HepG2 (cell line): ENCODE results near the gene NAV2. TPM values are rescaled to one million over a fixed set of nuclear protein-coding genes. Genes with fewer than 3 reads are reported as not detected.

Experiments used
- ARID3A ChIP-seq: IDR thresholded peaks from 2 replicates; pipeline ENCODE4 v1.6.1; 2012; ENCODE audit warnings: low read depth, low read length, improper control_type of control experiment
- ATF2 ChIP-seq: sonication (generic); formaldehyde crosslinking; IDR thresholded peaks from 2 replicates; pipeline ENCODE4 v1.4.0; 2020; ENCODE audit warnings: missing genetic modification reagents
- FIP1L1 ChIP-seq: fragments of 200-400 bp; formaldehyde crosslinking; IDR thresholded peaks from 2 replicates; pipeline ENCODE4 v1.6.1; 2018; ENCODE audit warnings: low read depth, mild to moderate bottlenecking, low read length, moderate library complexity, borderline replicate concordance; ENCODE audit not compliant: insufficient read depth
- KLF9 ChIP-seq: IDR thresholded peaks from 2 replicates; pipeline ENCODE4 v1.6.1; 2016; ENCODE audit warnings: low read depth
- MIER3 ChIP-seq: IDR thresholded peaks from 2 replicates; pipeline ENCODE4 v1.6.1; 2016; ENCODE audit warnings: missing compliant biosample characterization, borderline replicate concordance
- NCOA5 ChIP-seq: sonication (generic); formaldehyde crosslinking; IDR thresholded peaks from 2 replicates; pipeline ENCODE4 v1.4.0; 2020; ENCODE audit warnings: missing genetic modification reagents
- SATB2 ChIP-seq: sonication (generic); formaldehyde crosslinking; IDR thresholded peaks from 2 replicates; pipeline ENCODE4 v1.5.0; 2020; ENCODE audit warnings: missing genetic modification reagents
- YEATS4 ChIP-seq: sonication (generic); formaldehyde crosslinking; IDR thresholded peaks from 2 replicates; pipeline ENCODE4 v1.4.0; 2020; ENCODE audit warnings: missing genetic modification reagents, borderline replicate concordance
- ZFP36L1 ChIP-seq: sonication (generic); formaldehyde crosslinking; IDR thresholded peaks from 2 replicates; pipeline ENCODE4 v1.8.0; 2022; ENCODE audit warnings: mild to moderate bottlenecking, missing genetic modification reagents, moderate library complexity
- ZMAT3 ChIP-seq: sonication (generic); formaldehyde crosslinking; conservative IDR thresholded peaks from 2 replicates; pipeline ENCODE4 v1.7.0; 2021; ENCODE audit warnings: missing genetic modification reagents
- ZNF143 ChIP-seq: sonication (generic); formaldehyde crosslinking; IDR thresholded peaks from 2 replicates; pipeline ENCODE4 v1.4.0; 2020; ENCODE audit warnings: missing genetic modification reagents
- ZNF276 ChIP-seq: sonication (generic); formaldehyde crosslinking; IDR thresholded peaks from 2 replicates; pipeline ENCODE4 v1.4.0; 2020; ENCODE audit warnings: mild to moderate bottlenecking, low read depth, missing genetic modification reagents
- ZNF329 ChIP-seq: sonication (generic); formaldehyde crosslinking; IDR thresholded peaks from 2 replicates; pipeline ENCODE4 v1.9.0; 2021; ENCODE audit warnings: low read depth, mild to moderate bottlenecking, missing genetic modification reagents
- ZNF333 ChIP-seq: sonication (generic); formaldehyde crosslinking; IDR thresholded peaks from 2 replicates; pipeline ENCODE4 v1.4.0; 2020; ENCODE audit warnings: mild to moderate bottlenecking, missing genetic modification reagents, borderline replicate concordance
- ZNF33A ChIP-seq: sonication (generic); formaldehyde crosslinking; IDR thresholded peaks from 2 replicates; pipeline ENCODE4 v1.5.1; 2020; ENCODE audit warnings: missing genetic modification reagents, mild to moderate bottlenecking, moderate library complexity, borderline replicate concordance
- ZNF431 ChIP-seq: sonication (generic); formaldehyde crosslinking; IDR thresholded peaks from 2 replicates; pipeline ENCODE4 v1.9.0; 2022; ENCODE audit warnings: missing genetic modification reagents, low read depth, mild to moderate bottlenecking, borderline replicate concordance
- ZNF772 ChIP-seq: sonication (generic); formaldehyde crosslinking; IDR thresholded peaks from 2 replicates; pipeline ENCODE4 v1.5.0; 2020; ENCODE audit warnings: mild to moderate bottlenecking, missing genetic modification reagents
- ZSCAN25 ChIP-seq: sonication (generic); formaldehyde crosslinking; IDR thresholded peaks from 2 replicates; pipeline ENCODE4 v1.8.0; 2022; ENCODE audit warnings: mild to moderate bottlenecking, missing genetic modification reagents
- polyA plus RNA-seq, 8 experiments: library from polyadenylated mRNA; depleted of rRNA in 3 of 8; stranded (reverse) in 7 of 8; unstranded in 1 of 8; fragments of >200 nt; fragmentation: Illumina TruSeq in 4 of 8; extraction: Trizol in 4 of 8; gene quantifications; 2 replicates each; pipeline versions ENCODE4 v1.2.1 to v1.2.3, GENCODE V29; 2011 to 2016; ENCODE audit warnings: low read depth in 4 of 8, missing spikeins in 1 of 8, mixed read lengths in 1 of 8; ENCODE audit not compliant: insufficient read depth in 1 of 8
- total RNA-seq, 5 experiments: library from RNA; depleted of rRNA; stranded (reverse); fragments of >200 nt; fragmentation: Illumina TruSeq; extraction: Trizol; gene quantifications; 2 replicates each; pipeline ENCODE4 v1.2.3, GENCODE V29; 2016; ENCODE audit warnings: low read depth in 1 of 5
- TF ChIP-seq, protein P1 (sequence below), 2 experiments: IDR thresholded peaks; 2 replicates each; pipeline ENCODE4 v1.6.1; 2011 to 2012; ENCODE audit warnings: low read length in 2 of 2, borderline replicate concordance in 1 of 2, low read depth in 1 of 2, mild to moderate bottlenecking in 1 of 2, moderate library complexity in 1 of 2
- TF ChIP-seq, protein P2 (sequence below): IDR thresholded peaks from 2 replicates; pipeline ENCODE4 v1.6.1; 2016; ENCODE audit warnings: mild to moderate bottlenecking, missing biosample characterization, missing genetic modification reagents

NAV2 gene
- total and polyA plus RNA-seq, 2 of the 13 experiments (the other 11 are each of a cell fraction or from before 2014, with no cell fraction given), result 9.3 to 34.6 TPM

- TF ChIP-seq, protein P1, sequence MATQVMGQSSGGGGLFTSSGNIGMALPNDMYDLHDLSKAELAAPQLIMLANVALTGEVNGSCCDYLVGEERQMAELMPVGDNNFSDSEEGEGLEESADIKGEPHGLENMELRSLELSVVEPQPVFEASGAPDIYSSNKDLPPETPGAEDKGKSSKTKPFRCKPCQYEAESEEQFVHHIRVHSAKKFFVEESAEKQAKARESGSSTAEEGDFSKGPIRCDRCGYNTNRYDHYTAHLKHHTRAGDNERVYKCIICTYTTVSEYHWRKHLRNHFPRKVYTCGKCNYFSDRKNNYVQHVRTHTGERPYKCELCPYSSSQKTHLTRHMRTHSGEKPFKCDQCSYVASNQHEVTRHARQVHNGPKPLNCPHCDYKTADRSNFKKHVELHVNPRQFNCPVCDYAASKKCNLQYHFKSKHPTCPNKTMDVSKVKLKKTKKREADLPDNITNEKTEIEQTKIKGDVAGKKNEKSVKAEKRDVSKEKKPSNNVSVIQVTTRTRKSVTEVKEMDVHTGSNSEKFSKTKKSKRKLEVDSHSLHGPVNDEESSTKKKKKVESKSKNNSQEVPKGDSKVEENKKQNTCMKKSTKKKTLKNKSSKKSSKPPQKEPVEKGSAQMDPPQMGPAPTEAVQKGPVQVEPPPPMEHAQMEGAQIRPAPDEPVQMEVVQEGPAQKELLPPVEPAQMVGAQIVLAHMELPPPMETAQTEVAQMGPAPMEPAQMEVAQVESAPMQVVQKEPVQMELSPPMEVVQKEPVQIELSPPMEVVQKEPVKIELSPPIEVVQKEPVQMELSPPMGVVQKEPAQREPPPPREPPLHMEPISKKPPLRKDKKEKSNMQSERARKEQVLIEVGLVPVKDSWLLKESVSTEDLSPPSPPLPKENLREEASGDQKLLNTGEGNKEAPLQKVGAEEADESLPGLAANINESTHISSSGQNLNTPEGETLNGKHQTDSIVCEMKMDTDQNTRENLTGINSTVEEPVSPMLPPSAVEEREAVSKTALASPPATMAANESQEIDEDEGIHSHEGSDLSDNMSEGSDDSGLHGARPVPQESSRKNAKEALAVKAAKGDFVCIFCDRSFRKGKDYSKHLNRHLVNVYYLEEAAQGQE (IDR thresholded peaks at IDR 0.05; ENCODE audit: borderline replicate concordance in 1 of 2, low read depth in 1 of 2, low read length in 2 of 2), result no peak
- TF ChIP-seq ZNF772 (no peak), NCOA5 (CRISPR knock-in tag) (no peak), ZNF329 (CRISPR knock-in tag) (no peak), ARID3A (peak; percentile 37; the same call in 1 of the 2 replicates), SATB2 (CRISPR knock-in tag) (no peak), ZNF431 (CRISPR knock-in tag) (no peak; the same call in 1 of the 2 replicates), KLF9 (CRISPR knock-in tag) (no peak), FIP1L1 (no peak), ZNF33A (CRISPR knock-in tag) (no peak), ZSCAN25 (CRISPR knock-in tag) (no peak), ZNF333 (CRISPR knock-in tag) (no peak), MIER3 (peak; percentile 67; the same call in 1 of the 2 replicates), ATF2 (peak; percentile 62; the same call in 1 of the 2 replicates), ZNF276 (CRISPR knock-in tag) (no peak), YEATS4 (CRISPR knock-in tag) (no peak), ZMAT3 (CRISPR knock-in tag) (no peak), ZNF143 (CRISPR knock-in tag) (no peak), ZFP36L1 (CRISPR knock-in tag) (no peak)
- TF ChIP-seq, protein P2, sequence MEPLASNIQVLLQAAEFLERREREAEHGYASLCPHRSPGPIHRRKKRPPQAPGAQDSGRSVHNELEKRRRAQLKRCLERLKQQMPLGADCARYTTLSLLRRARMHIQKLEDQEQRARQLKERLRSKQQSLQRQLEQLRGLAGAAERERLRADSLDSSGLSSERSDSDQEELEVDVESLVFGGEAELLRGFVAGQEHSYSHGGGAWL (CRISPR knock-in tag), result no peak
These were observed 298.8 kb downstream of the NAV2 start (continued) for GRCh38 chr11:20011307-20011951.
